ENCODE data around the gene PTPN1.
A peak's percentile ranks its signal among the peaks of the same experiment; 100 is the strongest.

The PTPN1 gene

GRCh38 chr20:50515471-50516106, 5.4 kb downstream of the PTPN1 start:
- no peaks in the 10 kb centered on the region for H3K9me3 Mint-ChIP-seq
- peaks cover 46% of the 10 kb centered on the region for H3K36me3 Mint-ChIP-seq (ENCODE audit: low read depth)
- H3K27me3 Mint-ChIP-seq: no peaks in the 10 kb centered on the region
- peak overlapping the region; percentile 97 for H3K27ac Mint-ChIP-seq
- H3K4me1 Mint-ChIP-seq (ENCODE audit: low read depth): peaks cover 95% of the 10 kb centered on the region
- H3K4me3 Mint-ChIP-seq: peak overlapping the region; percentile 77

GRCh38 chr20:50516180-50516934, 6.2 kb downstream of the PTPN1 start:
- Mint-ChIP-seq H3K4me3 (peak overlapping the region; percentile 77), H3K9me3 (no peaks in the 10 kb centered on the region), H3K27ac (peak overlapping the region; percentile 91), H3K36me3 (ENCODE audit: low read depth) (peaks cover 44% of the 10 kb centered on the region), H3K4me1 (ENCODE audit: low read depth) (peaks cover 99% of the 10 kb centered on the region), H3K27me3 (no peaks in the 10 kb centered on the region)

GRCh38 chr20:50516935-50517816, 7.0 kb downstream of the PTPN1 start:
- no peaks in the 10 kb centered on the region for H3K9me3 Mint-ChIP-seq
- H3K27me3 Mint-ChIP-seq: no peaks in the 10 kb centered on the region
- peaks cover 49% of the 10 kb centered on the region for H3K36me3 Mint-ChIP-seq (ENCODE audit: low read depth)

GRCh38 chr20:50517817-50518154, 7.6 kb downstream of the PTPN1 start:
- Mint-ChIP-seq H3K27ac (peak overlapping the region; percentile 93), H3K4me1 (ENCODE audit: low read depth) (peaks cover 99% of the 10 kb centered on the region), H3K4me3 (peak overlapping the region; percentile 78), H3K27me3 (no peaks in the 10 kb centered on the region), H3K36me3 (ENCODE audit: low read depth) (peaks cover 50% of the 10 kb centered on the region), H3K9me3 (no peaks in the 10 kb centered on the region)

More at GRCh38 chr20:50516935-50517816, 7.0 kb downstream of the PTPN1 start:
- Mint-ChIP-seq H3K4me3 (peak overlapping the region; percentile 78), H3K4me1 (ENCODE audit: low read depth) (peaks cover 100% of the 10 kb centered on the region), H3K27ac (peak overlapping the region; percentile 93)

GRCh38 chr20:50518270-50518721, 8.1 kb downstream of the PTPN1 start:
- no peaks in the 10 kb centered on the region for H3K9me3 Mint-ChIP-seq
- peaks cover 52% of the 10 kb centered on the region for H3K36me3 Mint-ChIP-seq (ENCODE audit: low read depth)
- H3K4me1 Mint-ChIP-seq (ENCODE audit: low read depth): peaks cover 99% of the 10 kb centered on the region
- H3K27me3 Mint-ChIP-seq: no peaks in the 10 kb centered on the region
- H3K4me3 Mint-ChIP-seq: peak overlapping the region; percentile 78
- peak overlapping the region; percentile 93 for H3K27ac Mint-ChIP-seq

GRCh38 chr20:50519036-50519762, 9.0 kb downstream of the PTPN1 start:
- Mint-ChIP-seq H3K9me3 (no peaks in the 10 kb centered on the region), H3K27me3 (no peaks in the 10 kb centered on the region), H3K4me3 (peak overlapping the region; percentile 78), H3K27ac (peak overlapping the region; percentile 93), H3K36me3 (ENCODE audit: low read depth) (peaks cover 55% of the 10 kb centered on the region), H3K4me1 (ENCODE audit: low read depth) (peaks cover 99% of the 10 kb centered on the region)

GRCh38 chr20:50520222-50520880, 10.2 kb downstream of the PTPN1 start:
- H3K9me3 Mint-ChIP-seq: no peaks in the 10 kb centered on the region
- H3K27me3 Mint-ChIP-seq: no peaks in the 10 kb centered on the region
- H3K36me3 Mint-ChIP-seq (ENCODE audit: low read depth): peaks cover 50% of the 10 kb centered on the region
- H3K27ac Mint-ChIP-seq: peak overlapping the region; percentile 93
- H3K4me1 Mint-ChIP-seq (ENCODE audit: low read depth): peaks cover 89% of the 10 kb centered on the region
- peak overlapping the region; percentile 78 for H3K4me3 Mint-ChIP-seq

GRCh38 chr20:50521221-50522052, 11.3 kb downstream of the PTPN1 start:
- no peaks in the 10 kb centered on the region for H3K9me3 Mint-ChIP-seq
- peak overlapping the region; percentile 93 for H3K27ac Mint-ChIP-seq
- peaks cover 78% of the 10 kb centered on the region for H3K4me1 Mint-ChIP-seq (ENCODE audit: low read depth)
- H3K4me3 Mint-ChIP-seq: peak overlapping the region; percentile 49
- no peaks in the 10 kb centered on the region for H3K27me3 Mint-ChIP-seq
- peaks cover 45% of the 10 kb centered on the region for H3K36me3 Mint-ChIP-seq (ENCODE audit: low read depth)

- peak overlapping the region; percentile 93 for H3K27ac Mint-ChIP-seq
- no peak overlapping the region for H3K4me3 Mint-ChIP-seq
- H3K4me1 Mint-ChIP-seq (ENCODE audit: low read depth): peaks cover 71% of the 10 kb centered on the region
- H3K27me3 Mint-ChIP-seq: no peaks in the 10 kb centered on the region
- H3K9me3 Mint-ChIP-seq: no peaks in the 10 kb centered on the region
- H3K36me3 Mint-ChIP-seq (ENCODE audit: low read depth): peaks cover 45% of the 10 kb centered on the region
Measured at GRCh38 chr20:50522053-50522674, 12.0 kb downstream of the PTPN1 start.

- Mint-ChIP-seq H3K9me3 (no peaks in the 10 kb centered on the region), H3K27me3 (no peaks in the 10 kb centered on the region), H3K36me3 (ENCODE audit: low read depth) (peaks cover 38% of the 10 kb centered on the region), H3K4me1 (ENCODE audit: low read depth) (peaks cover 56% of the 10 kb centered on the region), H3K27ac (peak overlapping the region; percentile 90), H3K4me3 (peak overlapping the region; percentile 43)
Measured at GRCh38 chr20:50523552-50524167, 13.5 kb downstream of the PTPN1 start.

- Mint-ChIP-seq H3K36me3 (ENCODE audit: low read depth) (peaks cover 33% of the 10 kb centered on the region), H3K4me3 (no peak overlapping the region), H3K27ac (peak overlapping the region; percentile 64), H3K4me1 (ENCODE audit: low read depth) (peaks cover 35% of the 10 kb centered on the region), H3K27me3 (no peaks in the 10 kb centered on the region), H3K9me3 (no peaks in the 10 kb centered on the region)
Measured at GRCh38 chr20:50525681-50526080, 15.5 kb downstream of the PTPN1 start.

- peaks cover 31% of the 10 kb centered on the region for H3K4me1 Mint-ChIP-seq (ENCODE audit: low read depth)
- H3K4me3 Mint-ChIP-seq: no peak overlapping the region
- no peaks in the 10 kb centered on the region for H3K27me3 Mint-ChIP-seq
- peaks cover 26% of the 10 kb centered on the region for H3K36me3 Mint-ChIP-seq (ENCODE audit: low read depth)
- no peaks in the 10 kb centered on the region for H3K9me3 Mint-ChIP-seq
- no peak overlapping the region for H3K27ac Mint-ChIP-seq
Measured at GRCh38 chr20:50526403-50526989, 16.3 kb downstream of the PTPN1 start.
